Lower leg skin (tissue), 3 donors: ENCODE data around the gene NCKAP5L.

ENCODE experiments used
- POLR2A ChIP-seq, 2 donors: fragments of 450-650 bp; IDR thresholded peaks; one replicate each; pipeline ENCODE4 v1.6.1; 2016 to 2017; ENCODE audit warnings: antibody characterized with exemption in 2 of 2, mild to moderate bottlenecking in 1 of 2, moderate library complexity in 1 of 2
- TF ChIP-seq, protein P1 (sequence below), 3 donors: fragments of 450-650 bp; IDR thresholded peaks; one replicate each; pipeline ENCODE4 v1.5.1; 2016; ENCODE audit warnings: antibody characterized with exemption in 3 of 3, mild to moderate bottlenecking in 3 of 3, moderate library complexity in 2 of 3

- no peak for TF ChIP-seq POLR2A (IDR thresholded peaks at IDR 0.05)
- TF ChIP-seq, protein P1, sequence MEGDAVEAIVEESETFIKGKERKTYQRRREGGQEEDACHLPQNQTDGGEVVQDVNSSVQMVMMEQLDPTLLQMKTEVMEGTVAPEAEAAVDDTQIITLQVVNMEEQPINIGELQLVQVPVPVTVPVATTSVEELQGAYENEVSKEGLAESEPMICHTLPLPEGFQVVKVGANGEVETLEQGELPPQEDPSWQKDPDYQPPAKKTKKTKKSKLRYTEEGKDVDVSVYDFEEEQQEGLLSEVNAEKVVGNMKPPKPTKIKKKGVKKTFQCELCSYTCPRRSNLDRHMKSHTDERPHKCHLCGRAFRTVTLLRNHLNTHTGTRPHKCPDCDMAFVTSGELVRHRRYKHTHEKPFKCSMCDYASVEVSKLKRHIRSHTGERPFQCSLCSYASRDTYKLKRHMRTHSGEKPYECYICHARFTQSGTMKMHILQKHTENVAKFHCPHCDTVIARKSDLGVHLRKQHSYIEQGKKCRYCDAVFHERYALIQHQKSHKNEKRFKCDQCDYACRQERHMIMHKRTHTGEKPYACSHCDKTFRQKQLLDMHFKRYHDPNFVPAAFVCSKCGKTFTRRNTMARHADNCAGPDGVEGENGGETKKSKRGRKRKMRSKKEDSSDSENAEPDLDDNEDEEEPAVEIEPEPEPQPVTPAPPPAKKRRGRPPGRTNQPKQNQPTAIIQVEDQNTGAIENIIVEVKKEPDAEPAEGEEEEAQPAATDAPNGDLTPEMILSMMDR (IDR thresholded peaks at IDR 0.05) = no peak
Measured at GRCh38 chr12:49873361-49873934, 45.2 kb upstream of the NCKAP5L start.
